A549 (cell line): ENCODE measurements around the gene SLC24A3. TPM values are rescaled to one million over a fixed set of nuclear protein-coding genes. Genes with fewer than 3 reads are reported as not detected.

Experiments used
- ATAC-seq, 2 experiments: fragments of 200-7000 bp in 1 of 2; fragments of >200 bp in 1 of 2; cut with Nextera tagmentation in 1 of 2; cut with Tn5 transposase in 1 of 2; 3 replicates each; pipeline versions ENCODE4 v1.8.0 to v1.9.1; 2018 to 2020; ENCODE audit warnings: mild to moderate bottlenecking in 1 of 2, moderate library complexity in 1 of 2
- CTCF ChIA-PET: fragments of 300-600 bp; sonication (Branson Sonifier 250); formaldehyde crosslinking; extraction: SDS; loops from one replicate; lab custom pipeline; 2021; ENCODE audit warnings: antibody characterized with exemption, inconsistent platforms; lab: Yijun Ruan, JAX
- POLR2A ChIA-PET: fragments of 350-600 bp; formaldehyde crosslinking; extraction: SDS; loops from one replicate; lab custom pipeline; 2021; ENCODE audit warnings: antibody characterized with exemption, inconsistent platforms; lab: Yijun Ruan, JAX
- DNase-seq, 2 experiments: peaks; one replicate each; pipeline versions ENCODE4 v3.0.0 to v3.0.0-alpha.2; 2011 to 2016; ENCODE audit warnings: low read depth in 1 of 2, low spot score in 1 of 2
- FAIRE-seq: peaks from 2 replicates; lab custom pipeline; 2011; peaks lifted over from hg19 to GRCh38; lab: Jason Lieb, UNC
- H3K27ac ChIP-seq, 2 experiments: fragments of >200 bp; sonication (Bioruptor Twin); formaldehyde crosslinking; 3 replicates each; pipeline ENCODE4 v1.5.1; 2016 to 2017
- H3K4me1 ChIP-seq: fragments of >200 bp; sonication (Bioruptor Twin); formaldehyde crosslinking; 3 replicates; pipeline ENCODE4 v1.6.1; 2016
- H3K4me2 ChIP-seq: fragments of >200 bp; sonication (Bioruptor Twin); formaldehyde crosslinking; 3 replicates; pipeline ENCODE4 v1.6.1; 2016
- H3K4me3 ChIP-seq: fragments of >200 bp; sonication (Bioruptor Twin); formaldehyde crosslinking; 3 replicates; pipeline ENCODE4 v1.5.1; 2016
- H3K9me3 ChIP-seq: fragments of >200 bp; sonication (Bioruptor Twin); formaldehyde crosslinking; 3 replicates; pipeline ENCODE4 v1.6.1; 2016
- CEBPB ChIP-seq, 2 experiments: fragments of >200 bp in 1 of 2; sonication (Bioruptor Twin) in 1 of 2; formaldehyde crosslinking in 1 of 2; IDR thresholded peaks; 2 replicates each; pipeline ENCODE4 v1.6.1; 2012 to 2016
- CHD2 ChIP-seq: fragments of 150-350 bp; IDR thresholded peaks from 2 replicates; pipeline ENCODE4 v1.6.1; 2014; ENCODE audit warnings: low read length; ENCODE audit not compliant: partially characterized antibody
- CTCF ChIP-seq: fragments of >200 bp; sonication (Bioruptor Twin); formaldehyde crosslinking; IDR thresholded peaks from 3 replicates; pipeline ENCODE4 v1.5.1; 2016
- E2F6 ChIP-seq: IDR thresholded peaks from 2 replicates; pipeline ENCODE4 v1.6.1; 2012; ENCODE audit warnings: low read depth, borderline replicate concordance
- FOSL2 ChIP-seq, 2 experiments: fragments of 450-650 bp in 1 of 2; fragments of >200 bp in 1 of 2; sonication (Bioruptor Twin) in 1 of 2; formaldehyde crosslinking; IDR thresholded peaks; 2 replicates each; pipeline versions ENCODE4 v1.5.0 to v1.6.1; 2016 to 2020; ENCODE audit warnings: mild to moderate bottlenecking in 1 of 2, moderate library complexity in 1 of 2
- KDM5A ChIP-seq: fragments of 200-600 bp; sonication (generic); IDR thresholded peaks from 2 replicates; pipeline ENCODE4 v1.6.1; 2016; ENCODE audit warnings: antibody characterized with exemption, mild to moderate bottlenecking
- MAFK ChIP-seq: fragments of 450-650 bp; IDR thresholded peaks from 2 replicates; pipeline ENCODE4 v1.6.1; 2014; ENCODE audit not compliant: partially characterized antibody
- RAD21 ChIP-seq, 2 experiments: fragments of >200 bp in 1 of 2; sonication (Bioruptor Twin) in 1 of 2; formaldehyde crosslinking in 1 of 2; IDR thresholded peaks in 1 of 2; conservative IDR thresholded peaks in 1 of 2; 2 replicates in 1 of 2; 3 replicates in 1 of 2; pipeline ENCODE4 v1.6.1; 2012 to 2018; ENCODE audit warnings: inconsistent platforms in 1 of 2
- RCOR1 ChIP-seq: fragments of 150-350 bp; IDR thresholded peaks from 2 replicates; pipeline ENCODE4 v1.6.1; 2014; ENCODE audit warnings: antibody characterized with exemption, low read length, low read depth
- RNF2 ChIP-seq: fragments of 200-600 bp; sonication (generic); IDR thresholded peaks from 2 replicates; pipeline ENCODE4 v1.6.1; 2016; ENCODE audit warnings: low read depth, mild to moderate bottlenecking, antibody characterized with exemption, moderate library complexity, borderline replicate concordance
- SMC3 ChIP-seq: fragments of >200 bp; sonication (Bioruptor Twin); formaldehyde crosslinking; IDR thresholded peaks from 3 replicates; pipeline ENCODE4 v1.6.1; 2018; ENCODE audit warnings: inconsistent platforms
- WGBS: methylation state at CpG from one replicate; pipeline ENCODE4 v1.1.6; 2017; ENCODE audit errors: missing lambda C conversion rate; 5-methylcytosine and 5-hydroxymethylcytosine counted together
- polyA plus RNA-seq, 4 experiments: library from polyadenylated mRNA; depleted of rRNA in 3 of 4; stranded (reverse); fragments of >200 nt; fragmentation: RNase III in 1 of 4; extraction: RNeasy Plus Mini Kit Qiagen cat#74134 plus additional on column Dnase treatment in 1 of 4; gene quantifications; 2 replicates in 3 of 4; 3 replicates in 1 of 4; pipeline ENCODE4 v1.2.3, GENCODE V29; 2011 to 2017
- TF ChIP-seq, protein P1 (sequence below): fragments of 450-650 bp; IDR thresholded peaks from 2 replicates; pipeline ENCODE4 v1.6.1; 2014; ENCODE audit warnings: antibody characterized with exemption
- TF ChIP-seq, protein P2 (sequence below): fragments of 250-450 bp; sonication (Bioruptor Pico); IDR thresholded peaks from 2 replicates; pipeline ENCODE4 v1.5.0; 2021; ENCODE audit warnings: mild to moderate bottlenecking, moderate library complexity, borderline replicate concordance

The SLC24A3 gene
- polyA plus RNA-seq, 2 of the 4 experiments (the other 2 are of a cell fraction) = 0.08 TPM; not detected in 1

- TF ChIP-seq SMC3 (no peak), CHD2 (no peak), MAFK (no peak), RCOR1 (no peak), FOSL2 (IDR thresholded peaks at IDR 0.05) (no peak), FOSL2 (CRISPR knock-in tag; IDR thresholded peaks at IDR 0.05) (no peak)
Observed at GRCh38 chr20:19683822-19684221, 471.4 kb downstream of the SLC24A3 start (continued).

DNA sequence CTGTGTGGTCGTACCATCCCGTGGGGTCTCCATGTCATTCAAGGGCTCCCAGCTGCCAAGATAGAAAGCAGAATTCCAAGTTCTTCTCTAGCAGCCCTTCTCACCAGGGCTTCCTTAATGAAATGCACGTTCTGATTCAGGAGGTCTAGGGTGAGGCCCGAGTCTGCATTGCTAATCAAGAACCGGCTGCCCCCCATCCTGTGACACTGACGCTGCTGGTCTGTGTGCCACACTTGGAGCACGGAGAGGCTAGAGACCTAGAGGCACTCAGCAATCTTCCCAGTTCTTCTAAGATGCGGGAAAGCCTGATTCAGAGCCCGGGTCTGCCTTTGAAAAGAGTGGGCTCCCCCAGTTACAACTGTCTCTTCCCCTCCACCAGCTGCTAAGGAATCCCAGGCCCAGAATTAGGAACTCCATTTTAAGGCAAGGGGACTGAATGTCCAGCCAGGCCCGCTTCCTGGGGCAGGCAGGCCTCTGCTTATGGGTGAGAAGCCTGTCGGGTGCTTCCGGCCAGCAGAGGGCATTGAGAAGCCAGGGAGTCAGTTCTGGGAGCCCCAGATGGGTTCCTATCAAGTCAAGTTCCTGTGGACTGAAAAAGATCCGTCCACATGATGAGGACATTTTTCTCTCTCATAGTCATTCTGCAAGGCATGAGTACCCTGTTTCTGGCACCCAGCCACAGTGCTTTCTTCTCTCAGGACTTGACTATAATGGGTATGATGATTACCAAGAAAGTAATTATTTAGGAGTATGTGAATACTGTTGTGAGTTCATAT, 475.8 kb downstream of the SLC24A3 start:
- CTCF ChIA-PET = interaction anchor here (0.8 to 4.1 kb wide), 20 partner anchors 9 to 362 kb away, joined by 3 to 24 read pairs (median 6); partner anchors contain the start of genes NAA20 and RIN2
- POLR2A ChIA-PET = no interaction called here
- 45% methylated on average over 12 of the region's 13 CpGs for WGBS
- FAIRE-seq = no peak
- ATAC-seq = peak; percentile 96 to 99
- H3K27ac ChIP-seq = peak overlapping the region; percentile 54 to 65; a peak in 5 of 6 replicates
- TF ChIP-seq SMC3 (peak; percentile 94), CTCF (peak; percentile 81), RAD21 (conservative IDR thresholded peaks at IDR 0.05 in 1 of 2, IDR thresholded peaks at IDR 0.05 in 1 of 2) (peak; percentile 89)
- TF ChIP-seq, protein P1, sequence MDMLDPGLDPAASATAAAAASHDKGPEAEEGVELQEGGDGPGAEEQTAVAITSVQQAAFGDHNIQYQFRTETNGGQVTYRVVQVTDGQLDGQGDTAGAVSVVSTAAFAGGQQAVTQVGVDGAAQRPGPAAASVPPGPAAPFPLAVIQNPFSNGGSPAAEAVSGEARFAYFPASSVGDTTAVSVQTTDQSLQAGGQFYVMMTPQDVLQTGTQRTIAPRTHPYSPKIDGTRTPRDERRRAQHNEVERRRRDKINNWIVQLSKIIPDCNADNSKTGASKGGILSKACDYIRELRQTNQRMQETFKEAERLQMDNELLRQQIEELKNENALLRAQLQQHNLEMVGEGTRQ = no peak
- TF ChIP-seq, all 56 proteins: peak for 3
- Histone ChIP-seq H3K4me1 (peaks cover 24% of the 10 kb centered on the region), H3K4me3 (no peak overlapping the region), H3K9me3 (no peaks in the 10 kb centered on the region), H3K4me2 (no peak overlapping the region)
- peak; percentile 89 for DNase-seq

- TF ChIP-seq E2F6 = no peak
- TF ChIP-seq MAFK = peak; percentile 79
- TF ChIP-seq, protein P2, sequence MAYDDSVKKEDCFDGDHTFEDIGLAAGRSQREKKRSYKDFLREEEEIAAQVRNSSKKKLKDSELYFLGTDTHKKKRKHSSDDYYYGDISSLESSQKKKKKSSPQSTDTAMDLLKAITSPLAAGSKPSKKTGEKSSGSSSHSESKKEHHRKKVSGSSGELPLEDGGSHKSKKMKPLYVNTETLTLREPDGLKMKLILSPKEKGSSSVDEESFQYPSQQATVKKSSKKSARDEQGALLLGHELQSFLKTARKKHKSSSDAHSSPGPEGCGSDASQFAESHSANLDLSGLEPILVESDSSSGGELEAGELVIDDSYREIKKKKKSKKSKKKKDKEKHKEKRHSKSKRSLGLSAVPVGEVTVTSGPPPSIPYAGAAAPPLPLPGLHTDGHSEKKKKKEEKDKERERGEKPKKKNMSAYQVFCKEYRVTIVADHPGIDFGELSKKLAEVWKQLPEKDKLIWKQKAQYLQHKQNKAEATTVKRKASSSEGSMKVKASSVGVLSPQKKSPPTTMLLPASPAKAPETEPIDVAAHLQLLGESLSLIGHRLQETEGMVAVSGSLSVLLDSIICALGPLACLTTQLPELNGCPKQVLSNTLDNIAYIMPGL = no peak
- no peak for TF ChIP-seq KDM5A
- no peak for TF ChIP-seq RNF2
- TF ChIP-seq CEBPB (IDR thresholded peaks at IDR 0.05) = no peak
Observed at GRCh38 chr20:19690462-19690861, 478.0 kb downstream of the SLC24A3 start.

More at GRCh38 chr20:19690462-19690861, 478.0 kb downstream of the SLC24A3 start:
- ATAC-seq (no peak), FAIRE-seq (no peak), DNase-seq (no peak)
- CTCF ChIA-PET = interaction anchor here (0.9 to 2.3 kb wide), 4 partner anchors 28 to 304 kb away, joined by 3 to 9 read pairs (median 4); no protein-coding TSS in a partner anchor
- peak overlapping the region in 1 of 2 experiments; percentile 41; a peak in 1 of 6 replicates for H3K27ac ChIP-seq
- H3K4me1 ChIP-seq = peaks cover 25% of the 10 kb centered on the region
- 90% methylated on average over 5 of the region's 5 CpGs for WGBS
- POLR2A ChIA-PET = no interaction called here
- no peak overlapping the region for H3K4me3 ChIP-seq
- H3K4me2 ChIP-seq = no peak overlapping the region
- no peaks in the 10 kb centered on the region for H3K9me3 ChIP-seq
